Hematopoietic multipotent progenitor cell treated with erythropoietin and hydrocortisone succinate and interleukin-3 and kit ligand, for 17 days (in vitro differentiated cells): ENCODE results near the gene LTBP1.
A peak's percentile ranks its signal among the peaks of the same experiment; 100 is the strongest.

Experiments used
- DNase-seq: peaks from one replicate; pipeline ENCODE4 v3.0.0-alpha.2; 2015; ENCODE audit warnings: low spot score

Gene LTBP1

DNA sequence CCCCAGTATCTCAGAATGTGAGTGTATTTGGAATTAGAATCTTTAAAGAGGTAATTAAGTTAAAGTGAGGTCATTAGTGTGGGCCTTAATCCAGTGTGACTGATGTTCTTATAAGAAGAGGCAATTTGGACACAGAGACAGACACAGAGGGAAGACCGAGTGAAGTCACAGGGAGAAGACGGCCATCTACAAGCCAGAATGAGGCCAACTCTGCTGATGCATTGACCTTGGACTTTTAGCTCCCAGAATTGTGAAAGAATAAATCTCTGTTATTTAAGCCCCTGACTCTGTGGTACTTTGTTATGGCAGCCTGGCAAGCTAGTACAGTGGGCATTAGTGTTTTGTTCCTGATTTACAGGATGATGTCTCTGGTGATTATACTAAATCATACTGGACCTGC, 64.6 kb downstream of the LTBP1 start:
- no peak for DNase-seq

DNA sequence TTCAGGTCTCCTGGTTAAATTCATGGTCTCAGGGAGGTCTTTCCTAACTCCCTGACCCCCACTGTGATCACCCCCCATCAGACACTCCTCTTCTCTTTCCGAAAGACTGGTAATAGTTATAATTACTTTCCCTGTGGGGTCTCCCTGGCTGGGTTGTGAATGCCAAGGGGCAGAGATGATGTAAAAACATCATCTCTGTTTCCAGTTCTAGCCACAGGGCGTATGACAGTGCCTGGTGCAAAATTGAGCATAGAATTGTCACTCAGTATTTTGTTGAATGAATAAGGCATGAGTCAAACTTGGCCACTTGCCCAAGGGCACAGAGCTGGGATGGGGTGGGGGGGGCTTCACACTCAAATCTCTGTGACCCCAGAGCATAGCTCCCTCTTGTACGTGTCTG, 65.2 kb downstream of the LTBP1 start:
- no peak for DNase-seq

DNA sequence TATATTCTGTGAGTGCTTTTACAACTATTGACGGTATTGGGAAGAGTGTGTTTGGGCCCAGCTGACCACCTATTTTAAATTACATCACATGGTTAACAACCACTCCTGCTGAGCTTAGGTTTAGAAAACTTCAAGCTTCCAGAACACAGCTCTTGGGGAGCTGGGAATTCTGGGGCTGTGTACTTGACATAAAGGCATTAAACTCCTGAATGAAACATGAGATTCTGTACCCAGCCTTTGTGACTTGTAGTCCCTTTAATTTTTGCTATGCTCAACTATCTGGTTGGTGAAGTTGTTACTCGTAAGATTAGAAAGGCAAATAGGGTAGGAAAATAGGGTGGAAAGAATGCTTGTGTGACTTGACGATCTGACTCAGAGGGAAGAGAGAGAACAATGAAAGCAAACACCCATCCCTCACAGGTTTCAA, 66.9 kb downstream of the LTBP1 start:
- DNase-seq, result no peak

DNA sequence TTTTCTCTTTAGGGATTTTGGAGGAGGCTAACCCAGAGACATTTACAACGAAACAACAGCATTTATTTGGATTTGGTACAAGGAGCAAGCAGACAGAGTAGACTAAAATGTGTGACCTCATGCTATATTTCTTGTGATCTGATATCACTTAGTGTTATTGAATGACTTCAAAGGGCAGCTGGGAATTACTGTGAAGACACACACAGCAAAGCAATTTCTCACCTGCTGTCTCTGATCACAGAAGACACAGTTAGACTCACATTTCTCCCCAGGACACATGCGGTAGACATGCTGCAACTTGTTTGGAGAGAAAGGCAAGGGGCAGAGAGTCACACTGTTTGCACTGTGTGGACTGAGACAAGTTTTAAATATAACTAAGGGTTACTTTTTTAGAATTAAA, 67.5 kb downstream of the LTBP1 start:
- DNase-seq, result no peak

DNA sequence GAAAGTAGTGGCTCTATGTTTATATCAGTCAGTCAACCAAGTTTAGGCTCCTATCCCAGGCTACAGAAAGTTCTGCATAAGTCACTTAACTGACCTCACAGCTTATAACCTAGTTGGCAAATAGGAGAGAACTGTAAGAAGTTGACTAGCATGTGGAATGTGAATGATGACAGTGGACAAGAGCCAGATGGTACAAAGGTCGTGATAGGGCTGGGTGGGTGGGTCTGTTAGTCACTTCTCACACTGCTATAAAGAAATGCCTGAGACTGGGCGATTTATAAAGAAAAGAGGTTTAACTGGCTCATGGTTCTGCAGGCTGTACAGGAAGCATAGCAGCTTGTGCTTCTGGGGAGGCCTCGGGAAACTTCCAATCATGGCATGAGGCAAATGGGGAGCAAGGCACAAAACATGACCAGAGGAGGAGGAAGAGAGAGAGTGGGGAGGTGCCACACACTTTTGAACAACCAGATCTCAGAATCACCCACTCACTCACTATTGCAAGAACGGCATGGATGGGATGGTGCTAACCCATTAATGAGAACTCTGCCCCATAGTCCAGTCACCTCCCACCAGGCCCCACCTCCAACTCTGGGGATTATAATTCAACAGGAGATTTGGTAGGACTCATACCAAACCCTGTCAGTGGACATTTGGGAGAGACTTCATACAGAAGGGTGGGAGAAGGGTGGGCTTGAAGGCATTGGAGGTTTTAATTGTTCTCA, 68.8 kb downstream of the LTBP1 start:
- no peak for DNase-seq

DNA sequence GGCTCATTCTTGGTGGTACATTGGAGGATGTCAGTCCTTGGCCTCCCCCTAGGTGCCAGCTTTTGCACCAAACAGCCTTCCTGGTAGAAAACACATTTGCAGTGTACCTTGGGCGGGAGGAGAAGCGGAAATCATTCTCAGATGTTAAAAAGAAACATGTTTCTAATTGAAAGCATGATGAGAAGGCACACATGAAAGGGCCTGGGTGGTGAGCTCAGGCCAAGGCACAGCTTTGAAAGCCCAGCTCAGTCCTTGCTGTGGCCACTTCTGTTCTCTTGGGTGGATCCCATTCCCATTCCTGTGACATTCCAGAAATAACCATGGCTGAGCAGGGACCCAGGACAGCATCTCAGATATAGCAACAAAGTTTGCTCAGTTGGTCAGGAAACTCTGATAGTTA, 71.5 kb downstream of the LTBP1 start:
- no peak for DNase-seq

DNA sequence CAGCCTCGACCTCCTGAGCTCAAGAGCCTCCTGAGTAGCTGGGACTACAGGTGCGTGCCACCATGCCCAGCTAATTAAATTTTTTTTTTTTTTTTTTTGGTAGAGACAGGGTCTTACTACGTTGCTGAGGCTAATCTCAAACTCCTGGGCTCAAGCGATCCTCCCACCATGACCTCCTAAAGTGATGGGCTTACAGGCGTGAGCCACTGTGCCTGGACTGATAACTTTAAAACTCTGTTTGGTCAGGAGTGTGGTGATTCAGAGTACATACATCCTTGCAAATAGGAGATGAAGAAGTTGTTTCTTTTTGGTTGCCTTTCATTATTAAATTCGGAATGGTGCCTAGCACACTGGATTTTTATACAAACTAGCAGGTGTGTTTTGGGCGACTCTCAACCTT, 73.0 kb downstream of the LTBP1 start:
- DNase-seq, result no peak

DNA sequence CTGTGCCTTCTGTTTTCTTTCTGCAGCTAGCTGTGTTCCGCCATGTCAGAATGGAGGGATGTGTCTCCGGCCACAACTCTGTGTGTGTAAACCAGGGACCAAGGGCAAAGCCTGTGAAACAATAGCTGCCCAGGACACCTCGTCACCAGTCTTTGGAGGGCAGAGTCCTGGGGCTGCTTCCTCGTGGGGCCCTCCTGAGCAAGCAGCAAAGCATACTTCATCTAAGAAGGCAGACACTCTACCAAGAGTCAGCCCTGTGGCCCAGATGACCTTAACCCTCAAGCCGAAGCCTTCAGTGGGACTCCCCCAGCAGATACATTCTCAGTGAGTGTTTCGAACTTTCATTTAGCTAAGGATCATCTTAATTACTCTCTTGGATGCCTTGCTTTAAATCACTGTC, 74.1 kb downstream of the LTBP1 start:
- no peak for DNase-seq

DNA sequence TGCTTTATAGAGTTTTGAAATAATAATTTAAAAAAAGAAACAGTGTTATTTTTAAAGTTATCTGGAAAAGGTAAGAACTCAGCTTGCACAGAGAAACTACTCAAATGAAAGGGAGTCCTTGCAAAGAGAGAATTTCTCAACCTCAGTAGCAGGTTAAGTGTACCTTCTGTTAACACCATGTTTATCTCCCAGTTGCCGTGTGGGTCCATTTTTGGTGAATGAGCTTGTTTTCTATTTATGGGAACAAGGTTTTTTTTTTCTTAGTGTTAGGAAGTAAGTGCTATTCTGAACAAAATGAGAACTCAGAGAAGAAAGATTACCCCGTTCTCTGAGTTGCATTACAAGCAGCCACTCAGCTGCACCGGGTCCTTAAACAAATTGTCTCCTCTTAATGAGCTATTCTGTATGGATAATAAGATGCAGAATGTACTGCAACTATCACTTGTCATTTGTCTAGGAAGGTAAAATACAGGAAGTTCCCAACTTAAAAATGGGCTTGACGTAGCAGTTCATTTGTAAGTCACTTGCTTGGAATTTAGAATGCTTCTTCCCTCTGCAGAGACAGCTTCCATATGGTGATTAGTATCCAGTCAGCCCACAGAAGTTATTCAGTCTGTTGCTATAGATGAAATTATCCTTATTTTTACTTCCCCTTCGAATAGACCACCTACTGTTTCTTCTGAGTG, 74.9 kb downstream of the LTBP1 start:
- DNase-seq, result no peak

DNA sequence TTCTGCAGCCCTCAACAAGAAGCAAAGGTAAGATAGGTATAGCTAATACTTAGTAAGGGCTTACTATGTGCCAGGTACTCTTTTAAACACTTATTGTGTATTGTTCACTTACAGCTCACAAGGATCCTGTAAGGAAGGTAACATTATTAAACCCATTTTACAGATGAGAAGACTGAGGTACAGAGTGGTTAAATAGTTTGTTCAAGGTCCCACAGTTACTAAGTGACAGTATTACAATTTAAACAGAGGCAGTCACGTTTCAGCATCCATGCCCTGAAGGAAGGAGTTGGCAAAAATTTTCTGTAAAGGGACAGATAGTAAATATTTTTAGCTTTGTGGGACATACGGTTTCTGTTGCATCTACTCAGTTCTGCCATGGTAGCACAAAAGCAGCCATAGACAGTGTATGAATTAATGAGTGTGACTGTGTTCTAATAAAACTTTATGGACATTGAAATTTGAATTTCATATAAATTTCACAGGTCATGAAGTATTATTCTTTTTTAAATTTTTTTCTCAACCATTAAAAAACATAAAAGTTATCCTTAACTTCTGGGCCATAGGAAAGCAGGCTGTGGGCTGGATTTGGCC, 75.7 kb downstream of the LTBP1 start:
- no peak for DNase-seq

DNA sequence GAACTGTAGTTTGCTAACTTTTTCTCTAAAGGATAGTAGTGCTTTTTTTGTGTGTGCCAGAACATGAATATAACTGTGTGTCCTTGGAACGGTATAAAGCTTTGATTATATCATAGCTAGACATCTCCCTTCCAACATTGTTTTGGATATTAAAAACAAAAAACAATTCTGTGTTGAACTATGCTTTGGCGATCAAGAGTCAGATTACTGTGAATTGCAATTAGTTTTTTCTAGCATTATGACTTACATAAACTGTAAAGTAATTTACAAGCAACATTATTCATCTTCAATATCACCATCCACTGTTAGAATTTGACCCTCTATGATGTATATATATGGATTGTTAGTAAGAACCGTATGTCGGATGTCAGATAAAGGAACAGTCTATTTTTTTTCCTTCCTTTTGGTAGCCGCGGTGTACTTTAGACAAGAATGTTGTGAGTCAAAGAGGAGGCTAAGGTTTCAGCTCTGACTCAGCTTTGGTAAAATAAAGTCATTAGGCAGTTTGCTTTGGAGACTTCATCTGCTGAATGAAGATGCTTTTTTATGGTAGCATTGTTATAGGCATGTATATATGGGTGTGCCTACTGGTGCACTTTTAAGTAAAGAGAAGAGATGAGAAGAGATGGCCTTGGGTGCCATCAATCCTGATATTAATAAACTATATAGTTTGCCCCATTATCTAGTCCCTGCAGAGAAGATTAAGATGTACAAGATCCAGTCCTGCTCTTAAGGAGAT, 76.4 kb downstream of the LTBP1 start:
- DNase-seq, result no peak

DNA sequence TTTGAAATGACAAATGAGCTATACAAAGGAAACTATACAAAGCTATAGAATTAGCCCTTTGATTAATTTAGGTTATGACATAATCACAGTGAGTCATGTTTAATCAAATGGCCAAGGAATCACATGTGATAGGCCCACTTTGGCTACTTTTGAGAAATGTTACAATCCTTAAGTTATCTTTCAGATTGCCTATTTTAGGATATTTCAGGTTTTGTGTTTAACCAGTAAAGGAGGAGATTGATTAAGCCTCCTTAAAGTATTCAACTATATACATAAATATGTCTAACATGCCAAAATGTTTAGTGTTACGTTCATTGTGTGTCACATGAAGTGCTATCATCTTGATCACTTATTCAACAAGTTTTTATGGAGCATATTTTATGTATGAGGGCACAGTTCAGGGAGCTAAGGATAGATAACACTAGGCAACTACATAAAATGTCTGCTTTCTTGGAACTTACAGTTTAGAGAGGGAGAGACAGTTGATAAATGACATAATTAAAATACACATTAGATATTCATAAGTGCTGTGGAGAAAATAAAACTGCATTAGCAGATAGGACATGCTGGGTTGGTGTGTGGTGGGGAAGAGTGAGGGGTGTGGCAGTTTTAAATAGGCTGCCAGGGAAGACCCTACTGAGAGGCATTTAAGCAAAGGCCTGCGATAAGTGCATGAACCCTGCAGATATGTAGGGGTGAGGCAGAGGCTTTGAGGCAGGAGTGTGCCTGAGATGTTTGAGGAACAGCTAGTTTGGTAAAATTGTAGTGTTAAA, 77.2 kb downstream of the LTBP1 start:
- DNase-seq, result no peak

DNA sequence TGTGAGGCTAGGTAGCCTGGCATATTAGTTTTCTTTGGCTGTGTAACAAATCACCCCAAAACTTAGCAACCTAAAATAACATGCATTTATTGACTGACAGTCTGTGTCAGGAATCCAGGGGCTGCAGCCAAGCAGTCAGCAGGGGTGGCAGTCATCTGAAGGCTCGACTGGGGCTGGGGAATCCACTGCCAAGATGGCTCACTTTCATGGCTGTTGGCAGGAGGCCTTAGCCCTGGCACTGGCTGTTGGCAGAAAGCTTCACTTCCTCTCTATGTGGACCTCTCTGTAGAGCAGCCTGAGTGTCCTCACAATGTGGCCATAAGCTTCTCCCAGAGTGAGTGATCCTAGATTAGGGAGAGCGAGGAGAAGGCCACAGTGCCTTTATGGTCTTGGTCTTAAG, 78.0 kb downstream of the LTBP1 start:
- no peak for DNase-seq

DNA sequence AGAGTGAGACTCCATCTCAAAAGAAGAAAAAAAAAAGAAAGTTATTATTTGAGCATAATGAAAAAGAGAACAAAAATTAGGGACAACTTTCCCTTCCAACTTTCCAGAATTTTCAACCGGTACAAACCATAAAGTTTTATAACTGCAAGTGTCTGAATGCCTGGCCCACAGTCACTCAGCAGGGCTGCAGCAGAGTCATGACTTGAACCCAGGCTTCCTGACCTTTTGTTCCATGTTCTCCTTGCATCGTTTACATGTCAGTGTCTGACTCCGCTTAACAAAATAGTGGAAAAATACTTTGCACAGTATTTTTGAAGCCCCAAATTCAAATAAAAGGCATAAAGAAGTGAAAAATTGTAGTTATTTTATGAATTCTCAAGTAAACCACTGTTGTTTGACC, 82.7 kb downstream of the LTBP1 start:
- DNase-seq, result no peak

DNA sequence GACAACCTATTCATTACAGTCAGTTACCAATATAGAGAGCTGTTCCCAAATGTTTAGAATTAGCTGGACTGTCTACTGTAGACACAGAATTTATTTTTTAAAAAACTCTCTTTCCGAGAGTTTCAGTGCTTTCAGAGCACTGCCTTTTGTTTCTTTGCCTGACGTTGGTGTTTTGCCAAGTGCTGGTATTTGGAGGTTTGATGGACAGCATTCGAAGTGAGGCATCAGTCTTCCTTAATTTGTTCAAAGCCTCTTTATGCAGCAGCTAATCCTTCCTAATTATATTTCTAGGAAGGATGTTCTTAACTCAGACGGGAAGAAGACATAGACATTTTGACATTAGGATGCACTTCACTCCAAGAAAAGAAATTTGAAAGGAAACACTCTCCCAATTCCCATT, 83.2 kb downstream of the LTBP1 start:
- DNase-seq, result no peak

DNA sequence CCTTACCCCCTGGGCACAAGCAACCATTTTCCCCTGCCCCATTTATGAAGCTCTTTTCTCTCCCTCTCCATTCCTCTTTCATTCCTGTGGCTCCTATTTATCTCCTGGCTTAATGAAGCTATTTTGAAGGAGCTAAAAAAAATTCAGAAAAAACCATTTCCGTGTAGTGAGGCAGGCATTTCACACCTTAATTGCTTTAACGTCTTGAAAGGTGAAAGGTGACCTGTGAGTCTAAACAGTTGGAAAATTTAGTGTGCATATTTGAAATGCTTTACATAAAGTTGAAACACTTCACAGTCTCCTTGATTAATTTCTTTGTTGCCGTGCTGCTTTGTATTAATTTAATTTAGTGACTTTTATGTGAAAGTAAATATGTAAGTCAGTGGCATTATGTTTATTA, 83.6 kb downstream of the LTBP1 start:
- DNase-seq, result no peak

DNA sequence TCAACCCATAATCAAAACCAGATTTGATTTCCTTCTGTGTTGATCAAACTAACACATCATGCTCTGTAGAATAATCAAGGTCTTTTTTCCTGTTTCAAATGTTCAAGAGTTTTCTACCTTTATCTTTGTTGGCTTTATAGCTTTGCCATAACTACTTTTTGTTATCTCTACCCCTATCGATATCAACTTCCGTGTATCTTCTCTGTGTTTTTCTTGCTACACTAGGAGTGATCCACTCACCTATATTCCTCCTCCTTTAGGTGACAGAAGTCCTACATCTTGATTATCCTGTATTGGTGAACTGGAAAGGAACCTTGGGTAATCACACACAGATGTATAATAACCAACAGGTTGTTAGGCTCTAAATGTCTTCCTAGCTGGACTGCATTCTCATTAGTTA, 85.5 kb downstream of the LTBP1 start:
- no peak for DNase-seq

DNA sequence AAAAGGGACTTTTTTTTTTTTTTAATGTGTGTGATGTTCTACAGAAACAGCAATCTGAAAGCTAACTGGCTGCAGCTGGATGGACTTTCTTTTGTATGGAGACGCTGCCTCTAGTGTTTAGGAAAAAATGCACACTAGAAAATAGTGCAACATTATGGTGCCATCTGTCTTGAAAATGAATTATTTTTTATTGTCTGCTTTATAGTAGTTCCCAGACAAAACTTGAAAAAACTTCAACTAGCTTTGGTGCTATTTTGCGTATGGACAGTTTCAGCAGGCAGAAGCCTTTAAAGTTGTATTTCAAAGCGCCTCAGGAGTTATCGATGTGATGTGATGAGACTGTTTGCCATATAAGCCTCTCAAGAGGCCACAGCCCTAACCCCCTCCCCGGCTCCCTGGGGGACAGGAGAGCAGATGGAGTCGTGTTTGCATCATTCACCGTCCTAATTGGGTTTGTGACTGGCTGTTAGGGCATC, 86.9 kb downstream of the LTBP1 start:
- DNase-seq, result no peak

DNA sequence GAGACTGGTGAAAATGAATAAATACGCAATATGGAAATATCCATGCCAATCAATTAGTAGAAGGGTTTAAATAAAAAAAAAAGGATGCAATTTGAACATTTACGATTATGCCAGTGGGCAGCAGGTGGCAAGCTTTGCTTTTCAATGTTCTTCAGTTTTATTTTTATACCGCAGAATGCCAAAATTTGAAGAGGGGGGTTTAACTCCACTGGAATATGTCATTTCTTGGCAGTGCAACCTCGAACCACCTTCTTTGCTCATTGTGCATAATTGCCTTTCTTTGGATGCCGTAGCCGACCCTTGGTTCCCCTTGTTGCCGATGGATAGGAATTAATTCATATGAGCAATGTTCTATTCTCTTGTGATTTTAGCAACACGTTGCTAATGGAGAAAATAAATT, 88.0 kb downstream of the LTBP1 start:
- DNase-seq, result peak; percentile 19

DNA sequence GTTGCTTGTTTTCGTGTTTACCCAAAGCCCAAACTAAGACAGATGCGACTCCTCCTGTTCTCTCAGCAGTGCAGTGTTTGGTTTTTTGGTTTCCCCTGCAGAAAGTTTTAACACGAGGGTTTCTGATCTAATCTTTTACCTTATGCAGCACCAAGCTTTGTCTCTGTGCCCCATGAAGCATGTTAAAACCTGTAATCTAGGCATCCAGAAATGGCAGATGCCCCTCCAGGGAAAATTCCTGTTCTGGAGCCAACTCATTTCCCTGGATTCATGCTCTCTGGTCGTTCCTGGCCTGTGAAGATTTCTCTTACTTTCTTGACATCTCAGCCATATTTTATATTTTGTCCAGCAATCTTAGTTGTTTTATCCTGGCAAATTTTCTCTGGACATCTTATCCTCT, 91.5 kb downstream of the LTBP1 start:
- no peak for DNase-seq

DNA sequence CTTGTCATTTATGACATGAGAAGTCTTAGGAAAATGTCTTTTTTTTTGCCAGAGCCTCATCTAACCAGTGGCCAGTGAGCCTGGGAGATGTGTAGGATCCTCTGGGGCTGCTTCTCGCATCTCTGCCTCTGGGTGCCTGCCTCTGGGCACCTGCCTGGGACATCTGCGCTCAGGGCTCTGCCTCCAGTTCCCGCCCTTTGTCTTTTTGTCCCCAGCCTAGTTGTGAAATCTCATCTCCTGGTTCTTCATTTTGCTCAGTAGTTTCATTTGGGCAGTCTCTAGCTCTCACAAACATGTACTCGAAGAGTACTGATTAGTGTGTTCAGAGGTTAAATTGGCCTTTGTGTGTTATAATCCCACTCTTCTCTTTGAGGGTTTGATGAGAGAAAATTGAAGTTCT, 92.0 kb downstream of the LTBP1 start:
- no peak for DNase-seq

DNA sequence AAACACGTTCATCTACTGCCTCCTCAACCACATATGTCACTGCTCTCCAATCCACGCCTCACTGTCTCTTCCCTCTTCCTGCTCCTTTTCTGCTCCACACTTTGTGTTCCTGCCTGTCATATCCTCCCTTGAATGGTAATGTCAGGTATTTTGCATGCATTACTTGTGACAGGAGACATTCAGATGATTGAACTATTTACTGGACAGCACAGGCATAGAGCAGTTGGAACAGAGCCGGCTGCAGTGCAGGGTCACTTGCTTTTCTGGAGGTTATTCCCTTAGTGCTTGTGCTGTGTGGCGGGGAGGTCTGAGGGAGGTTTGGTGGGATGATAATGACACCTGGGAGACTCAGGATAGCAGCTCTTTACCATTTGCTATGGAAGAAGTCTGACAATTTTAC, 93.8 kb downstream of the LTBP1 start:
- no peak for DNase-seq
